GM12873 (cell line): ENCODE data around the gene SRPK3.

ENCODE experiments used
- CTCF ChIP-seq: IDR thresholded peaks from 2 replicates; pipeline ENCODE4 v1.5.1; 2012; ENCODE audit warnings: low read depth, mild to moderate bottlenecking, moderate library complexity, low read length, control low read depth; ENCODE audit not compliant: insufficient read depth; ENCODE audit errors: missing control alignments

The SRPK3 gene

GRCh38 chrX:153776611-153777045 lies 4.2 kb upstream of the SRPK3 start:
- TF ChIP-seq CTCF: no peak

- TF ChIP-seq CTCF: no peak
Observed at GRCh38 chrX:153777261-153778090, 3.4 kb upstream of the SRPK3 start.

GRCh38 chrX:153778181-153778580 lies 2.7 kb upstream of the SRPK3 start:
- no peak for TF ChIP-seq CTCF

- no peak for TF ChIP-seq CTCF
Observed at GRCh38 chrX:153778684-153779101, 2.1 kb upstream of the SRPK3 start.

GRCh38 chrX:153779891-153780677 lies 757 bp upstream of the SRPK3 start:
- TF ChIP-seq CTCF: no peak

GRCh38 chrX:153781428-153782047 lies 697 bp downstream of the SRPK3 start:
- TF ChIP-seq CTCF: no peak

- TF ChIP-seq CTCF: peak; percentile 14
Observed at GRCh38 chrX:153782313-153782712, 1.5 kb downstream of the SRPK3 start.
